Measurements from ENCODE around the gene TRIM44.

DNA sequence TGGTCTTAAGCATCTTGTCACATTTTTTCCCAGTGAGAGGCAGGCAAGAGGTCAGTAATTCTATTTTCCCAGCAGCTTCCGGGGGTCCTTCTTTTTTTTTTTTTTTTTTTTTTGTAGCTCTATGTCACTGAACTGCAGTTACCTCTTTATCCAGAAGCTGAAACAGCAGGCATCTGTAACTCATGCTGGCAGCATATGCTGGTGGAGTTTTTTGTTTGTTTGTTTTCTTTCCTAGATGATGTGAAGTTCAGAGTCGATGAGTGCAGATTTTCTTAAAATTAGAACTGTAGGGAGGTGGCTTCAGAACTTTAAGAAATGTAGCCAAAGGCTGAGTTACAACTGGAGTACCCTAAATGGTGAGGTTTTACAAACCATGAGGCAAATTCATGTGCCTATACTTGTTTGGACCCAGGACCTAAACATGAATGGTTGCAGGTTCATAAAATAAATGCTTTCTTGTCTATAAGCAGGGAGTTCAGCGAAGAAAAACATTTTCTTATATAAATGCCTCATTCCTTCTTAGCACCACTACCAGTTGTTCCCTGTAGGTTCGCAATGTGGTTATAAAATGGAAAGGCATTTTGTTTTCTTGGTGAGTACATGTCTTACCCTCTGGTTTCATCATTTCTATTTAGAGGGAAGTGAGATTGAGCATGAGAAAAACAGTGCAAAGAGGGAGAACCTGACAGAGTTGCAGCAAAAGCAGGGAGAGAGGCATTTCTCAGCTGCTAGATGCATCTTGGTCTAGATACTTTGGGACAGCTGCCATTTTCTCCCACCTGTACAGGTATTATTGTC, 84.0 kb downstream of the TRIM44 start:
- TF ChIP-seq EP300 (IDR thresholded peaks at IDR 0.05), result no peak
- TF ChIP-seq POLR2A (IDR thresholded peaks at IDR 0.05), result no peak
- no peak for TF ChIP-seq CTCF (IDR thresholded peaks at IDR 0.05)
- TF ChIP-seq POLR2AphosphoS5 (IDR thresholded peaks at IDR 0.05), result no peak
